Kidney (tissue), 14 donors: ENCODE results near the gene S100A6. TPM values are rescaled to one million over a fixed set of nuclear protein-coding genes. Genes with fewer than 3 reads are reported as not detected.

ENCODE experiments used
- DNase-seq, 5 donors: peaks; one replicate each; pipeline ENCODE4 v3.0.0-alpha.2; 2013 to 2020
- FAIRE-seq: peaks from 2 replicates; lab custom pipeline; 2012; peaks lifted over from hg19 to GRCh38; lab: Jason Lieb, UNC
- H3K27ac ChIP-seq, 2 donors: one replicate each; pipeline ENCODE4 v1.7.0; 2013; ENCODE audit warnings: low read depth in 2 of 2, low read length in 2 of 2, inconsistent platforms in 1 of 2
- H3K27me3 ChIP-seq: one replicate; pipeline ENCODE4 v1.7.1; 2013; ENCODE audit warnings: low read length, inconsistent platforms; ENCODE audit not compliant: control insufficient read depth, insufficient read depth
- H3K36me3 ChIP-seq, 3 donors: one replicate each; pipeline versions ENCODE4 v1.7.0 to v1.7.1; 2013; ENCODE audit warnings: low read length in 3 of 3, control low read depth in 1 of 3, inconsistent platforms in 1 of 3; ENCODE audit not compliant: insufficient read depth in 3 of 3, control insufficient read depth in 2 of 3
- H3K4me1 ChIP-seq, 3 donors: one replicate each; pipeline versions ENCODE4 v1.7.0 to v1.7.1; 2013; ENCODE audit warnings: low read length in 3 of 3, inconsistent platforms in 1 of 3, low read depth in 1 of 3; ENCODE audit not compliant: control insufficient read depth in 2 of 3, insufficient read depth in 2 of 3
- H3K4me3 ChIP-seq, 3 donors: one replicate each; pipeline versions ENCODE4 v1.7.0 to v1.8.1; 2013; ENCODE audit warnings: low read length in 3 of 3, control low read depth in 1 of 3, inconsistent platforms in 1 of 3
- H3K9ac ChIP-seq, 3 donors: one replicate each; pipeline versions ENCODE4 v1.7.0 to v1.7.1; 2013; ENCODE audit warnings: low read length in 3 of 3, control low read depth in 1 of 3, inconsistent platforms in 1 of 3
- H3K9me3 ChIP-seq, 3 donors: one replicate each; pipeline versions ENCODE4 v1.7.0 to v1.7.1; 2013; ENCODE audit warnings: low read length in 3 of 3, control low read depth in 1 of 3, inconsistent platforms in 1 of 3; ENCODE audit not compliant: control insufficient read depth in 2 of 3, insufficient read depth in 1 of 3
- intact Hi-C: fragments of 100-400 bp; cut with DNase I; formaldehyde crosslinking; loops from one replicate; pipeline ENCODE4 v1.11.1; 2022
- polyA plus RNA-seq: library from polyadenylated mRNA; stranded (reverse); fragments of 350-450 nt; fragmentation: Illumina TruSeq; extraction: RNeasy Lipid Tissue Mini Kit (QIAGEN cat#74804); gene quantifications from one replicate; pipeline ENCODE4 v1.2.3, GENCODE V29; 2014; ENCODE audit warnings: low read depth, low replicate concordance; ENCODE audit not compliant: insufficient read depth
- total RNA-seq: library from RNA; stranded (reverse); fragmentation: NEBNext Ultra II Directional; extraction: Animal tissue kit (Norgen Biotek cat#: 25700); gene quantifications from one replicate; pipeline ENCODE4 v1.2.1, GENCODE V29; 2021
- TF ChIP-seq, protein P1 (sequence below): IDR thresholded peaks from 3 replicates; pipeline ENCODE4 v1.5.1; 2012; ENCODE audit warnings: mild to moderate bottlenecking, moderate library complexity, borderline replicate concordance; ENCODE audit not compliant: insufficient read depth; ENCODE audit errors: extremely low read depth
- donor health status: control.
- donor health status: control.
- donor health status: control.
- donor health status: control.
- donor health status: control.
- donor health status: DM: yes; HTN: yes; CAD: no.
- donor health status: Normal renal cell carcinoma (clear cell type).

Gene S100A6
- total and polyA plus RNA-seq, 2 donors from 2014 or later: 1,542 to 1,580 TPM

DNA sequence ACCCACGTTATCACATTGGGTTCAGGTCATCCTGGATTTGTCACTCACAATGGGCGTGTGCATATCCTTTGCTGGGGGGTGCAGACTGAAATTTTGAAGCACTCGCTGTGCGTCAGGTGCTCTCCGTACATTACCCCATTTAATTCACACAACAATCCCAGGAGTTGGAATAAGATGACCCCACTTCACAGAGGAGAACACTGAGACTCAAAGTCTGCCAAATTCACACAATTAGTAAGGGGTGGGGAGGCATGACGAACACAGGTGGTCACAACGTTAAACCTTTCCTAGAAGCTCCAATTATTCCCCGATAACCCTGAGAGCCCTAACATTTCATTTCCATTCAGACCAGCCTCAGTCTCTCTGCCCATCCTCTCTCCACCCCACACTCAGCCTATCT lies 33.7 kb upstream of the S100A6 start:
- FAIRE-seq (no peak), DNase-seq (no peak)
- TF ChIP-seq, protein P1, sequence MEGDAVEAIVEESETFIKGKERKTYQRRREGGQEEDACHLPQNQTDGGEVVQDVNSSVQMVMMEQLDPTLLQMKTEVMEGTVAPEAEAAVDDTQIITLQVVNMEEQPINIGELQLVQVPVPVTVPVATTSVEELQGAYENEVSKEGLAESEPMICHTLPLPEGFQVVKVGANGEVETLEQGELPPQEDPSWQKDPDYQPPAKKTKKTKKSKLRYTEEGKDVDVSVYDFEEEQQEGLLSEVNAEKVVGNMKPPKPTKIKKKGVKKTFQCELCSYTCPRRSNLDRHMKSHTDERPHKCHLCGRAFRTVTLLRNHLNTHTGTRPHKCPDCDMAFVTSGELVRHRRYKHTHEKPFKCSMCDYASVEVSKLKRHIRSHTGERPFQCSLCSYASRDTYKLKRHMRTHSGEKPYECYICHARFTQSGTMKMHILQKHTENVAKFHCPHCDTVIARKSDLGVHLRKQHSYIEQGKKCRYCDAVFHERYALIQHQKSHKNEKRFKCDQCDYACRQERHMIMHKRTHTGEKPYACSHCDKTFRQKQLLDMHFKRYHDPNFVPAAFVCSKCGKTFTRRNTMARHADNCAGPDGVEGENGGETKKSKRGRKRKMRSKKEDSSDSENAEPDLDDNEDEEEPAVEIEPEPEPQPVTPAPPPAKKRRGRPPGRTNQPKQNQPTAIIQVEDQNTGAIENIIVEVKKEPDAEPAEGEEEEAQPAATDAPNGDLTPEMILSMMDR: no peak
- H3K4me1 ChIP-seq: peaks cover 6 to 20% (median 19%) of the 10 kb centered on the region in 3 donors
- H3K9me3 ChIP-seq: no peaks in the 10 kb centered on the region
- H3K4me3 ChIP-seq: no peak overlapping the region
- no peak overlapping the region for H3K27ac ChIP-seq
- H3K36me3 ChIP-seq: no peaks in the 10 kb centered on the region
- no peak overlapping the region for H3K9ac ChIP-seq
- intact Hi-C loops: loop anchor here (5.0 kb wide), 1 partner anchor 57 kb away; no protein-coding TSS in a partner anchor
- no peaks in the 10 kb centered on the region for H3K27me3 ChIP-seq

DNA sequence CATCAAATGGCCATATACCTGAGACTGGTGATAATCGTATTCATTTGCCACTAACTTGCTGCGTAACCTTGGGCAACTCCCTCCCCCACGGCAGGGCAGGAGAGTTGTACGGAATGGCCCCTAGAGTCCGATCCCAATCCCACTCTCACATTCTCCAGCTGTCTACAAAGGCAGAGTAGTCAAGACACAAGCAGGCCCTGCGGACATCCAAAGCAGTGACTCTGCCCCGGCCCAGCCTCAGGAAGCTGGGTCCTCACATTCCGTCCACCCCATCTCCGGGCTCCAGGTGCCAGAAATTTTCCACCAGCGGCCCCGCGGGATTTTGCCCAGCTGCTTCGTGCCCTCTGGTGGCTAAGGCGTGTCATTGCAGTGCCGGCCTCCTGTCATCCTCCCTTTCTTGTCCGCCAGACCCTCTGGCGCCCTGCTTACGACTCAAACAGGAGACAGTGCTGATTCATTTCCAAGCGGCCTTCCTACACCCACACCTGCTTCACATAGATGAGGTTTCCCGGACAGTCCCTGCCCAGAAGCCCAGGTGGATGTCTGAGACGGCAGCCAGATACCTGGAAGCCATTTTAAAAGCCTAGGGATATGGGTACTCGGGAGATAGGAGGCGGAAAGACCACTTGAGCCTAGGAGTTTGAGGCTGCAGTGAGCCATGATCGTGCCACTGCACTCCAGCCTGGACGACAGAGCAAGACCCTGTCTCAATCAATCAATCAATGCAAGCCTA lies 32.7 kb upstream of the S100A6 start:
- peaks cover 6 to 24% (median 19%) of the 10 kb centered on the region in 3 donors for H3K4me1 ChIP-seq
- H3K4me3 ChIP-seq: peak overlapping the region; percentile 12 to 56 (median 21)
- no peaks in the 10 kb centered on the region for H3K27me3 ChIP-seq
- H3K9me3 ChIP-seq: no peaks in the 10 kb centered on the region
- H3K27ac ChIP-seq: peak overlapping the region; percentile 71 to 74
- H3K36me3 ChIP-seq: no peaks in the 10 kb centered on the region
- peak; percentile 94 to 95 (median 95) for DNase-seq
- intact Hi-C loops: loop anchor here (5.0 kb wide), 1 partner anchor 56 kb away; no protein-coding TSS in a partner anchor
- TF ChIP-seq, protein P1: peak; percentile 99
- no peak for FAIRE-seq
- peak overlapping the region in 2 of 3 donors; percentile 9 to 82 for H3K9ac ChIP-seq

DNA sequence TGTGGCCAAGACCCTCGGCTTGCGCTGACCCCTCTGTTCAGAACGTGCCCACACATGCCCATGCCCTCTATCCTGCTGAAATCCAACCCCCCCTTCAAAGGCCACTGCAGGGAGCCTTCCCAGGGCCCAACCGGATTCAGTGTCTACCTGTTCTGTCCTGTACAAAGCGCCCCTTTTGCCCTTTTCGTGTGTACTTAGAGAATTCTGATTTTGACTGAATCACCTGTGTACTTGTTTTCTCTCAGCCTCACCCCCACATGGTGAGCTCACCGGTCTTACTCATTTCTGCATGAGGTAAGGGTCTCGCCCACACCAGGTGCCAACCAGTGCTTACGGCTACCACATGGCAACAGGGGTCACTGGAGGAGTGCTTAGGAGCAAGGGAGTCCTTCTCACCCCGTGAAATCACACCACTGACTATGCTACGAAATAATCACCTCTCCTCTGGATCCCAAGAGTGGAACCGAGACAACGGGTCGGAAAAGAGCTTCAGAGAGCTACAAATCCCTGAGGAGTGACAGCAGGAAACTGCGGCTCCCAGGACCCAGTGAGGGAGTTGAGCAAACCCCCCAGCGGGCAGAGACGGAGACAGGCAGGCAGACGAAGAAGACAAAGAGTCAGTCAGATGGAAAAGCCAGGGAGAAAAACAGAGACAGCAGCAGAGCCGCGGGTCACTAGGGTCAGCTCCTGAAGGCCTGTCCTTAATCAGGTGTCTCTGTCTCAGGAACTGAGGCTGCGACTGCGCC lies 32.0 kb upstream of the S100A6 start:
- H3K9ac ChIP-seq: peak overlapping the region in 1 of 3 donors; percentile 82
- peak overlapping the region; percentile 71 to 74 for H3K27ac ChIP-seq
- FAIRE-seq: no peak
- TF ChIP-seq, protein P1: no peak
- intact Hi-C loops: loop anchor here (5.0 kb wide), 1 partner anchor 55 kb away; no protein-coding TSS in a partner anchor
- peaks cover 6 to 24% (median 19%) of the 10 kb centered on the region in 3 donors for H3K4me1 ChIP-seq
- no peaks in the 10 kb centered on the region for H3K36me3 ChIP-seq
- peak overlapping the region in 2 of 3 donors; percentile 4 to 56 for H3K4me3 ChIP-seq
- peak in 3 of 5 donors; percentile 46 to 81 (median 62) for DNase-seq
- H3K9me3 ChIP-seq: no peaks in the 10 kb centered on the region
- no peaks in the 10 kb centered on the region for H3K27me3 ChIP-seq
